ENCODE data around the gene STKLD1. TPM values are rescaled to one million over a fixed set of nuclear protein-coding genes. Genes with fewer than 3 reads are reported as not detected.
A peak's percentile ranks its signal among the peaks of the same experiment; 100 is the strongest.

STKLD1 gene
- total and polyA plus RNA-seq, 9 of the 15 experiments (the other 6 are each of a cell fraction or from before 2014, with no cell fraction given): 0.10 to 0.65 (median 0.33) TPM; not detected in 2

DNA sequence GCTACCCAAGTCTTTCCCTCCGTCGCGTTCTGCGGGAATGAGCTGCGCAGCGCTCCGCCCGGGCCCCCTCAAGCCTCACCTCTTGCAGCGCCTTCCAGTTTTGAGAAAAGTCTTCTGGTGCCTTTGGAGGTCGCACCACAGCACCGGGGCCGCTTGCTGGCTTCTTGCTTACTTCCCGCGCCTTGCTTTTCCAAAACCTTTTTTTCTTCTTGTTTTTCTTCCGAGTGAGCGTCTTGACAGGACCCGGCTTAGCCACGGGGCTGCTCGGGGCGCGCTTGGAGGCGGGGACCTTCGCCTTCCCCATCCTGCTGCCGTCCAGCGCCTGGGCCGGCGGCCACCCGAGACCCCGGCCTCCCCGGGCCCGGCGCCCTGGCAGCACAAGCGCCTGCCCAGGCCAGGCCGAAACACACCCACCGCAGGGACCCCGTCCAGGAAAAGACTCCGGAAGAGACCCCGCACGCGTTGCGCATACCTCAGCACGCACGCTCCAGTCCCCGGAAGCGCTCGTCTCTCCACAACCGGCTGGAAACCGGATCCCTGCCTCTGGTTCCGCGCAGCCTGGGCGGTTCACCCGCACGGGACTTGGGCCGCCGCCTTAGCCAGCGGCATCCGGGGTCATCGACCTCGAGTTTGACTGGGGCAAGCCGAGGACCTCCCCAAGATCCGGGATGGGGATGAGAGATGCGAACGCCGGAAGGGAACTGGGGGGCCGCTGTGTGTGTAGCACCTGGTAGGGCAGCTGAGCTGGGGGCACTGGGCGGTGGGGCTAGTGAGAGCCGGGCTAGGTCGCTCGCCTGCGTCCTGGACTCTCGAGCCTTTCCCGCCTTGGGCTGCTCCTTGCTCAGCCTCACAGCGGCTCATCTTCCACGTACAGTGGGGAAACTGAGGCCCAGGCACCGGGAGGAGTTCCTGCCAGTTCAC lies 41.6 kb downstream of the STKLD1 start, which contains the start of gene REXO4 (continued):
- TF ChIP-seq, protein P1, sequence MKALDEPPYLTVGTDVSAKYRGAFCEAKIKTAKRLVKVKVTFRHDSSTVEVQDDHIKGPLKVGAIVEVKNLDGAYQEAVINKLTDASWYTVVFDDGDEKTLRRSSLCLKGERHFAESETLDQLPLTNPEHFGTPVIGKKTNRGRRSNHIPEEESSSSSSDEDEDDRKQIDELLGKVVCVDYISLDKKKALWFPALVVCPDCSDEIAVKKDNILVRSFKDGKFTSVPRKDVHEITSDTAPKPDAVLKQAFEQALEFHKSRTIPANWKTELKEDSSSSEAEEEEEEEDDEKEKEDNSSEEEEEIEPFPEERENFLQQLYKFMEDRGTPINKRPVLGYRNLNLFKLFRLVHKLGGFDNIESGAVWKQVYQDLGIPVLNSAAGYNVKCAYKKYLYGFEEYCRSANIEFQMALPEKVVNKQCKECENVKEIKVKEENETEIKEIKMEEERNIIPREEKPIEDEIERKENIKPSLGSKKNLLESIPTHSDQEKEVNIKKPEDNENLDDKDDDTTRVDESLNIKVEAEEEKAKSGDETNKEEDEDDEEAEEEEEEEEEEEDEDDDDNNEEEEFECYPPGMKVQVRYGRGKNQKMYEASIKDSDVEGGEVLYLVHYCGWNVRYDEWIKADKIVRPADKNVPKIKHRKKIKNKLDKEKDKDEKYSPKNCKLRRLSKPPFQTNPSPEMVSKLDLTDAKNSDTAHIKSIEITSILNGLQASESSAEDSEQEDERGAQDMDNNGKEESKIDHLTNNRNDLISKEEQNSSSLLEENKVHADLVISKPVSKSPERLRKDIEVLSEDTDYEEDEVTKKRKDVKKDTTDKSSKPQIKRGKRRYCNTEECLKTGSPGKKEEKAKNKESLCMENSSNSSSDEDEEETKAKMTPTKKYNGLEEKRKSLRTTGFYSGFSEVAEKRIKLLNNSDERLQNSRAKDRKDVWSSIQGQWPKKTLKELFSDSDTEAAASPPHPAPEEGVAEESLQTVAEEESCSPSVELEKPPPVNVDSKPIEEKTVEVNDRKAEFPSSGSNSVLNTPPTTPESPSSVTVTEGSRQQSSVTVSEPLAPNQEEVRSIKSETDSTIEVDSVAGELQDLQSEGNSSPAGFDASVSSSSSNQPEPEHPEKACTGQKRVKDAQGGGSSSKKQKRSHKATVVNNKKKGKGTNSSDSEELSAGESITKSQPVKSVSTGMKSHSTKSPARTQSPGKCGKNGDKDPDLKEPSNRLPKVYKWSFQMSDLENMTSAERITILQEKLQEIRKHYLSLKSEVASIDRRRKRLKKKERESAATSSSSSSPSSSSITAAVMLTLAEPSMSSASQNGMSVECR (CRISPR knock-in tag; IDR thresholded peaks at IDR 0.05): peak; percentile 89
- TF ChIP-seq HMG20A (CRISPR knock-in tag; conservative IDR thresholded peaks at IDR 0.05) (no peak), NR3C1 (CRISPR knock-in tag; IDR thresholded peaks at IDR 0.05) (no peak), ZNF444 (CRISPR knock-in tag; IDR thresholded peaks at IDR 0.05) (no peak), FOXJ2 (tag; IDR thresholded peaks at IDR 0.05) (no peak), ZKSCAN3 (CRISPR knock-in tag; IDR thresholded peaks at IDR 0.05) (no peak), ZNF431 (CRISPR knock-in tag; IDR thresholded peaks at IDR 0.05) (no peak), POLR3G (IDR thresholded peaks at IDR 0.05; ENCODE audit: extremely low read depth, insufficient read length, insufficient replicate concordance) (no peak), SIX5 (IDR thresholded peaks at IDR 0.05; ENCODE audit: borderline replicate concordance in 1 of 2, insufficient read depth in 1 of 2, low read depth in 1 of 2, low read length in 2 of 2) (peak; percentile 37 to 43; a peak in 3 of 4 replicates), SMARCB1 (IDR thresholded peaks at IDR 0.05; ENCODE audit: insufficient read length, low read depth) (no peak), SOX6 (IDR thresholded peaks at IDR 0.05) (peak; percentile 69), MCM5 (IDR thresholded peaks at IDR 0.05; ENCODE audit: low read depth) (no peak), ETS2 (tag; IDR thresholded peaks at IDR 0.05; ENCODE audit: borderline replicate concordance, poor library complexity, severe bottlenecking) (no peak), TBP (optimal IDR thresholded peaks at IDR 0.05; ENCODE audit: low read depth, low read length) (peak; percentile 70), ATF1 (CRISPR knock-in tag; IDR thresholded peaks at IDR 0.05) (no peak), ATF1 (tag; IDR thresholded peaks at IDR 0.05) (peak; percentile 90), HLTF (IDR thresholded peaks at IDR 0.05) (peak; percentile 79; the same call in 1 of the 2 replicates)
- TF ChIP-seq, protein P2, sequence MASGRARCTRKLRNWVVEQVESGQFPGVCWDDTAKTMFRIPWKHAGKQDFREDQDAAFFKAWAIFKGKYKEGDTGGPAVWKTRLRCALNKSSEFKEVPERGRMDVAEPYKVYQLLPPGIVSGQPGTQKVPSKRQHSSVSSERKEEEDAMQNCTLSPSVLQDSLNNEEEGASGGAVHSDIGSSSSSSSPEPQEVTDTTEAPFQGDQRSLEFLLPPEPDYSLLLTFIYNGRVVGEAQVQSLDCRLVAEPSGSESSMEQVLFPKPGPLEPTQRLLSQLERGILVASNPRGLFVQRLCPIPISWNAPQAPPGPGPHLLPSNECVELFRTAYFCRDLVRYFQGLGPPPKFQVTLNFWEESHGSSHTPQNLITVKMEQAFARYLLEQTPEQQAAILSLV (tag; IDR thresholded peaks at IDR 0.05): no peak
- TF ChIP-seq, protein P3, sequence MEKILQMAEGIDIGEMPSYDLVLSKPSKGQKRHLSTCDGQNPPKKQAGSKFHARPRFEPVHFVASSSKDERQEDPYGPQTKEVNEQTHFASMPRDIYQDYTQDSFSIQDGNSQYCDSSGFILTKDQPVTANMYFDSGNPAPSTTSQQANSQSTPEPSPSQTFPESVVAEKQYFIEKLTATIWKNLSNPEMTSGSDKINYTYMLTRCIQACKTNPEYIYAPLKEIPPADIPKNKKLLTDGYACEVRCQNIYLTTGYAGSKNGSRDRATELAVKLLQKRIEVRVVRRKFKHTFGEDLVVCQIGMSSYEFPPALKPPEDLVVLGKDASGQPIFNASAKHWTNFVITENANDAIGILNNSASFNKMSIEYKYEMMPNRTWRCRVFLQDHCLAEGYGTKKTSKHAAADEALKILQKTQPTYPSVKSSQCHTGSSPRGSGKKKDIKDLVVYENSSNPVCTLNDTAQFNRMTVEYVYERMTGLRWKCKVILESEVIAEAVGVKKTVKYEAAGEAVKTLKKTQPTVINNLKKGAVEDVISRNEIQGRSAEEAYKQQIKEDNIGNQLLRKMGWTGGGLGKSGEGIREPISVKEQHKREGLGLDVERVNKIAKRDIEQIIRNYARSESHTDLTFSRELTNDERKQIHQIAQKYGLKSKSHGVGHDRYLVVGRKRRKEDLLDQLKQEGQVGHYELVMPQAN (IDR thresholded peaks at IDR 0.05; ENCODE audit: borderline replicate concordance): peak; percentile 89; the same call in 1 of the 2 replicates

Measured in K562 (cell line).